ENCODE measurements around the gene FOXRED2. TPM values are rescaled to one million over a fixed set of nuclear protein-coding genes. Genes with fewer than 3 reads are reported as not detected.

The FOXRED2 gene
- polyA plus RNA-seq, 1 donor from 2014 or later = 7.9 TPM

DNA sequence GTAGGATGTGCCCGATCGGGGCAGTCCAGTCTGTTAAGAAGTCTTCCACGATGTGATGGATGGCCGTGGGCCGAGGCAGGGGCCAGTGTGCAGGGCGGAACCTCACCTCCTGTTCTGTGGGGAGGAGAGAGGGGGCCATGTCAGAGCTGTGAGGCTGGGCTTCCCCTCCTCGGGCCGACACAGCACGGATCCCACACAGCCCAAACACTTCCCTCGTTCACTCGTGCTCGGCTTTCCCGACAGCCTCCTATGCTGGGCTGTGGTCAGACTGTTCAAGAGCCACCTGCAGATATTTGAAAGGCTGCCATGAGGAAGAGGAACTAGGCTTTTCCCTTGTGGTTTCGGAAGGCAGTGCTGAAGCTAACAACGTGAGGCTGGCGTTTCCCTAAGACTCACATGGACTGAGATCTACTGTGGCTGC, 13.1 kb downstream of the FOXRED2 start:
- no peaks in the 10 kb centered on the region for H3K27me3 ChIP-seq (ENCODE audit: insufficient read depth, low read depth, low read length)
- no peaks in the 10 kb centered on the region for H3K9me3 ChIP-seq (ENCODE audit: low read length)
- no peaks in the 10 kb centered on the region for H3K9me2 ChIP-seq (ENCODE audit: insufficient read depth, low read length)
- H3K4me2 ChIP-seq (ENCODE audit: low read length) = no peak overlapping the region
- no peak overlapping the region for H3K4me3 ChIP-seq (ENCODE audit: low read length)
- no peaks in the 10 kb centered on the region for H3K79me2 ChIP-seq (replicated peaks; ENCODE audit: insufficient read depth, low read length)
- no peak overlapping the region for H3K27ac ChIP-seq (ENCODE audit: low read length)
- no peak overlapping the region for H2AFZ ChIP-seq (ENCODE audit: low read depth, low read length)
- no peak overlapping the region for H3K9ac ChIP-seq (ENCODE audit: low read length)
- H3K36me3 ChIP-seq (ENCODE audit: insufficient read depth, low read length) = no peaks in the 10 kb centered on the region
- H4K20me1 ChIP-seq (ENCODE audit: insufficient read depth) = no peaks in the 10 kb centered on the region
- no peaks in the 10 kb centered on the region for H3F3A ChIP-seq (ENCODE audit: insufficient read depth, low read length, poor library complexity, severe bottlenecking)
- no peak for TF ChIP-seq CTCF (IDR thresholded peaks at IDR 0.05; ENCODE audit: poor library complexity, severe bottlenecking)
- no peak for TF ChIP-seq RAD21 (conservative IDR thresholded peaks at IDR 0.05)
- no peak for TF ChIP-seq REST (IDR thresholded peaks at IDR 0.05; ENCODE audit: borderline replicate concordance)
- no peak for TF ChIP-seq TAF1 (IDR thresholded peaks at IDR 0.05; ENCODE audit: low read depth)
- no peak for TF ChIP-seq SMC3 (conservative IDR thresholded peaks at IDR 0.05; ENCODE audit: poor library complexity)
- no peak for TF ChIP-seq EZH2 (IDR thresholded peaks at IDR 0.05; ENCODE audit: borderline replicate concordance, insufficient read depth, low read length, poor library complexity, severe bottlenecking)
- no peak for TF ChIP-seq EP300 (conservative IDR thresholded peaks at IDR 0.05; ENCODE audit: poor library complexity, severe bottlenecking)
- TF ChIP-seq POLR2AphosphoS5 (IDR thresholded peaks at IDR 0.05) = no peak
- no peak for TF ChIP-seq MXI1 (conservative IDR thresholded peaks at IDR 0.05; ENCODE audit: poor library complexity, severe bottlenecking)

DNA sequence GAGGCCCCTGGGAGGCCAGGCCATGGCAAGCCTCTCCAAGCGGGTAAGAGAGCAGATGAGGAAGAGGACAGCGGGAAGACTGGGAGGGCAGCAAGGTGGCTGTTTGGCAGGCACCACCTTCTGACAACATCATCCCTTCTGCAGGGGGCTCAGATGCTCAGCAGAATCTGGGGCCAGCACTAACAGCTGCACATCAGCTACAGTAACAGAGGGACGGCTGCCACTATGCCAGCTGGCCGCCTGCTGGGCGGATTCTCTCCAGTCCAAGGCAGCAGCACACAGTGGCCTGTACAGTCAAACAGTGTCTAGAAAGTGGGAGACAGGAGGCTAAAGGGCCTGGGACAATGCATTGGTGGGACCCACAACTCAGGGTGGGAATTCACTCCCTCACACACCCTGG, 14.7 kb downstream of the FOXRED2 start:
- no peaks in the 10 kb centered on the region for H3K9me3 ChIP-seq (ENCODE audit: low read length)
- no peaks in the 10 kb centered on the region for H3K9me2 ChIP-seq (ENCODE audit: insufficient read depth, low read length)
- H4K20me1 ChIP-seq (ENCODE audit: insufficient read depth) = no peaks in the 10 kb centered on the region
- no peak for TF ChIP-seq EZH2 (IDR thresholded peaks at IDR 0.05; ENCODE audit: borderline replicate concordance, insufficient read depth, low read length, poor library complexity, severe bottlenecking)
- no peak for TF ChIP-seq SMC3 (conservative IDR thresholded peaks at IDR 0.05; ENCODE audit: poor library complexity)
- no peak for TF ChIP-seq CTCF (IDR thresholded peaks at IDR 0.05; ENCODE audit: poor library complexity, severe bottlenecking)
- TF ChIP-seq REST (IDR thresholded peaks at IDR 0.05; ENCODE audit: borderline replicate concordance) = no peak
- no peak for TF ChIP-seq RAD21 (conservative IDR thresholded peaks at IDR 0.05)
- no peak for TF ChIP-seq POLR2AphosphoS5 (IDR thresholded peaks at IDR 0.05)
- no peak for TF ChIP-seq EP300 (conservative IDR thresholded peaks at IDR 0.05; ENCODE audit: poor library complexity, severe bottlenecking)
- no peak for TF ChIP-seq MXI1 (conservative IDR thresholded peaks at IDR 0.05; ENCODE audit: poor library complexity, severe bottlenecking)
- no peak for TF ChIP-seq TAF1 (IDR thresholded peaks at IDR 0.05; ENCODE audit: low read depth)
- H3K27ac ChIP-seq (ENCODE audit: low read length) = no peak overlapping the region
- H3K27me3 ChIP-seq (ENCODE audit: insufficient read depth, low read depth, low read length) = no peaks in the 10 kb centered on the region
- H3K36me3 ChIP-seq (ENCODE audit: insufficient read depth, low read length) = no peaks in the 10 kb centered on the region
- no peaks in the 10 kb centered on the region for H3F3A ChIP-seq (ENCODE audit: insufficient read depth, low read length, poor library complexity, severe bottlenecking)
- no peak overlapping the region for H3K4me3 ChIP-seq (ENCODE audit: low read length)
- H3K9ac ChIP-seq (ENCODE audit: low read length) = no peak overlapping the region
- H3K79me2 ChIP-seq (replicated peaks; ENCODE audit: insufficient read depth, low read length) = no peaks in the 10 kb centered on the region
- no peak overlapping the region for H3K4me2 ChIP-seq (ENCODE audit: low read length)
- H2AFZ ChIP-seq (ENCODE audit: low read depth, low read length) = no peak overlapping the region

Data from neural cell (in vitro differentiated cells).